HepG2 (cell line): ENCODE results near the gene PLCL2. TPM values are rescaled to one million over a fixed set of nuclear protein-coding genes. Genes with fewer than 3 reads are reported as not detected.

Experiments used
- ATAC-seq: fragments of 200-7000 bp; cut with Tn5 transposase; 3 replicates; pipeline ENCODE4 v1.9.1; 2020; ENCODE audit warnings: mild to moderate bottlenecking, moderate library complexity
- BruUV-seq: library from RNA; stranded (reverse); fragments of 400-500 nt; replicated peaks from 2 replicates; lab custom pipeline; 2021; lab: Mats Ljungman, UMichigan
- CTCF ChIA-PET: fragments of 300-600 bp; formaldehyde crosslinking; extraction: SDS; loops from one replicate; lab custom pipeline; 2021; ENCODE audit warnings: low total read pairs, inconsistent platforms, low intra/inter-chr PET ratio; lab: Yijun Ruan, JAX
- POLR2A ChIA-PET: fragments of 350-600 bp; sonication (Branson Sonifier 250); formaldehyde crosslinking; loops from one replicate; lab custom pipeline; 2020; ENCODE audit warnings: antibody characterized with exemption, inconsistent platforms; lab: Yijun Ruan, JAX
- DNase-seq: peaks from one replicate; pipeline ENCODE4 v3.0.0-alpha.2; 2015; ENCODE audit warnings: low spot score
- FAIRE-seq: peaks from 3 replicates; lab custom pipeline; 2011; peaks lifted over from hg19 to GRCh38; lab: Jason Lieb, UNC
- H2AFZ ChIP-seq: one replicate; pipeline ENCODE4 v1.6.1; 2011; ENCODE audit warnings: low read length, inconsistent platforms
- H3K27ac ChIP-seq: fragments of 300-600 bp; 3 replicates; pipeline ENCODE4 v1.8.0; 2011; ENCODE audit warnings: mixed run types, mild to moderate bottlenecking, mixed read lengths, low read length, inconsistent platforms; ENCODE audit not compliant: insufficient read depth; ENCODE audit errors: extremely low read length
- H3K27me3 ChIP-seq, 2 experiments: fragments of 200-600 bp in 1 of 2; 2 replicates in 1 of 2; 3 replicates in 1 of 2; pipeline versions ENCODE4 v1.6.0 to v1.8.0; 2011; ENCODE audit warnings: low read length in 2 of 2, mild to moderate bottlenecking in 2 of 2, moderate library complexity in 2 of 2, inconsistent platforms in 1 of 2; ENCODE audit not compliant: insufficient read depth in 2 of 2, control insufficient read depth in 1 of 2
- H3K36me3 ChIP-seq, 2 experiments: fragments of 200-600 bp in 1 of 2; replicated peaks in 1 of 2; 2 replicates in 1 of 2; 3 replicates in 1 of 2; pipeline versions ENCODE4 v1.5.1 to v1.8.0; 2011; ENCODE audit warnings: low read length in 2 of 2, inconsistent platforms in 1 of 2; ENCODE audit not compliant: insufficient read depth in 2 of 2, control insufficient read depth in 1 of 2
- H3K4me1 ChIP-seq: 2 replicates; pipeline ENCODE4 v1.5.1; 2012; ENCODE audit warnings: low read length, inconsistent platforms; ENCODE audit not compliant: insufficient read depth
- H3K4me2 ChIP-seq: 2 replicates; pipeline ENCODE4 v1.6.0; 2011; ENCODE audit warnings: low read depth, low read length, inconsistent platforms
- H3K4me3 ChIP-seq, 3 experiments: fragments of 200-600 bp in 1 of 3; sonication (generic), shearing (Covaris generic) in 1 of 3; replicated peaks in 1 of 3; 2 replicates each; pipeline ENCODE4 v1.5.1; 2011 to 2016; ENCODE audit warnings: low read length in 3 of 3, inconsistent platforms in 2 of 3, low read depth in 2 of 3, mild to moderate bottlenecking in 2 of 3, control low read depth in 1 of 3, mixed read lengths in 1 of 3; ENCODE audit not compliant: insufficient read depth in 1 of 3
- H3K79me2 ChIP-seq: one replicate; pipeline ENCODE4 v1.6.1; 2011; ENCODE audit warnings: low read length, inconsistent platforms; ENCODE audit not compliant: insufficient read depth
- H3K9ac ChIP-seq: 2 replicates; pipeline ENCODE4 v1.6.0; 2011; ENCODE audit warnings: mild to moderate bottlenecking, low read depth, low read length, inconsistent platforms; ENCODE audit not compliant: insufficient read depth
- H3K9me3 ChIP-seq: 2 replicates; pipeline ENCODE4 v1.5.1; 2012; ENCODE audit warnings: mild to moderate bottlenecking, low read length
- H4K20me1 ChIP-seq: 2 replicates; pipeline ENCODE4 v1.6.0; 2011; ENCODE audit warnings: inconsistent platforms, mild to moderate bottlenecking, low read length, moderate library complexity; ENCODE audit not compliant: insufficient read depth
- HMGXB3 ChIP-seq: sonication (generic); formaldehyde crosslinking; IDR thresholded peaks from 2 replicates; pipeline ENCODE4 v1.4.0; 2020; ENCODE audit warnings: missing genetic modification reagents, borderline replicate concordance
- MAFG ChIP-seq: sonication (generic); formaldehyde crosslinking; IDR thresholded peaks from 2 replicates; pipeline ENCODE4 v1.5.1; 2020; ENCODE audit warnings: mild to moderate bottlenecking, missing genetic modification reagents
- NBN ChIP-seq: fragments of 450-650 bp; conservative IDR thresholded peaks from 2 replicates; pipeline ENCODE4 v1.6.1; 2017
- NFATC3 ChIP-seq: sonication (generic); formaldehyde crosslinking; IDR thresholded peaks from 2 replicates; pipeline ENCODE4 v1.5.1; 2020; ENCODE audit warnings: mild to moderate bottlenecking, missing genetic modification reagents
- NR1H2 ChIP-seq: sonication (generic); formaldehyde crosslinking; IDR thresholded peaks from 2 replicates; pipeline ENCODE4 v1.8.1; 2022; ENCODE audit warnings: low read depth, missing genetic modification reagents, borderline replicate concordance
- PCBP2 ChIP-seq: fragments of 200-400 bp; formaldehyde crosslinking; optimal IDR thresholded peaks from 2 replicates; pipeline ENCODE3; 2018; ENCODE audit warnings: low read length, low read depth; ENCODE audit not compliant: poor library complexity, severe bottlenecking
- SNAPC2 ChIP-seq: sonication (generic); formaldehyde crosslinking; IDR thresholded peaks from 2 replicates; pipeline ENCODE4 v1.8.1; 2022; ENCODE audit warnings: mild to moderate bottlenecking, missing genetic modification reagents
- ZMAT3 ChIP-seq: sonication (generic); formaldehyde crosslinking; conservative IDR thresholded peaks from 2 replicates; pipeline ENCODE4 v1.7.0; 2021; ENCODE audit warnings: missing genetic modification reagents
- ZNF136 ChIP-seq: sonication (generic); formaldehyde crosslinking; IDR thresholded peaks from 2 replicates; pipeline ENCODE4 v1.8.1; 2022; ENCODE audit warnings: low read depth, mild to moderate bottlenecking, moderate library complexity, missing genetic modification reagents
- ZNF18 ChIP-seq: sonication (generic); formaldehyde crosslinking; IDR thresholded peaks from 2 replicates; pipeline ENCODE4 v1.8.0; 2022; ENCODE audit warnings: mild to moderate bottlenecking, missing genetic modification reagents; ENCODE audit not compliant: insufficient replicate concordance
- ZNF335 ChIP-seq: sonication (generic); formaldehyde crosslinking; IDR thresholded peaks from 2 replicates; pipeline ENCODE4 v1.4.0; 2020; ENCODE audit warnings: missing genetic modification reagents
- ZNF768 ChIP-seq: sonication (generic); formaldehyde crosslinking; IDR thresholded peaks from 2 replicates; pipeline ENCODE4 v1.4.0; 2020; ENCODE audit warnings: missing genetic modification reagents
- ZNF777 ChIP-seq: sonication (generic); formaldehyde crosslinking; IDR thresholded peaks from 2 replicates; pipeline ENCODE4 v1.4.0; 2020; ENCODE audit warnings: missing genetic modification reagents
- WGBS: methylation state at CpG from one replicate; pipeline ENCODE4 v1.1.6; 2017; ENCODE audit warnings: low lambda C conversion rate; 5-methylcytosine and 5-hydroxymethylcytosine counted together
- in situ Hi-C: cut with HindIII; loops from 2 replicates; pipeline ENCODE4 v1.10.0; 2017; ENCODE audit warnings: low pct_unique_long_range_greater_than_20kb; ENCODE audit not compliant: extremely low pct_ligation_motif_present
- intact Hi-C: fragments of 100-400 bp; cut with micrococcal nuclease; formaldehyde crosslinking; loops from one replicate; pipeline ENCODE4 v1.10.0; 2022; ENCODE audit not compliant: unreplicated experiment
- polyA plus RNA-seq, 8 experiments: library from polyadenylated mRNA; depleted of rRNA in 3 of 8; stranded (reverse) in 7 of 8; unstranded in 1 of 8; fragments of >200 nt; fragmentation: Illumina TruSeq in 4 of 8; extraction: Trizol in 4 of 8; gene quantifications; 2 replicates each; pipeline versions ENCODE4 v1.2.1 to v1.2.3, GENCODE V29; 2011 to 2016; ENCODE audit warnings: low read depth in 4 of 8, missing spikeins in 1 of 8, mixed read lengths in 1 of 8; ENCODE audit not compliant: insufficient read depth in 1 of 8
- total RNA-seq, 5 experiments: library from RNA; depleted of rRNA; stranded (reverse); fragments of >200 nt; fragmentation: Illumina TruSeq; extraction: Trizol; gene quantifications; 2 replicates each; pipeline ENCODE4 v1.2.3, GENCODE V29; 2016; ENCODE audit warnings: low read depth in 1 of 5
- TF ChIP-seq, protein P1 (sequence below): sonication (generic); formaldehyde crosslinking; IDR thresholded peaks from 2 replicates; pipeline ENCODE4 v1.4.0; 2020; ENCODE audit warnings: missing genetic modification reagents, borderline replicate concordance
- TF ChIP-seq, protein P2 (sequence below): sonication (generic); formaldehyde crosslinking; IDR thresholded peaks from 2 replicates; pipeline ENCODE4 v1.5.0; 2020; ENCODE audit warnings: mild to moderate bottlenecking, missing genetic modification reagents
- TF ChIP-seq, protein P3 (sequence below): sonication (generic); formaldehyde crosslinking; IDR thresholded peaks from 2 replicates; pipeline ENCODE4 v1.8.1; 2023; ENCODE audit warnings: mild to moderate bottlenecking, missing genetic modification reagents, borderline replicate concordance

Gene PLCL2
- total and polyA plus RNA-seq, 2 of the 13 experiments (the other 11 are each of a cell fraction or from before 2014, with no cell fraction given), result not detected

DNA sequence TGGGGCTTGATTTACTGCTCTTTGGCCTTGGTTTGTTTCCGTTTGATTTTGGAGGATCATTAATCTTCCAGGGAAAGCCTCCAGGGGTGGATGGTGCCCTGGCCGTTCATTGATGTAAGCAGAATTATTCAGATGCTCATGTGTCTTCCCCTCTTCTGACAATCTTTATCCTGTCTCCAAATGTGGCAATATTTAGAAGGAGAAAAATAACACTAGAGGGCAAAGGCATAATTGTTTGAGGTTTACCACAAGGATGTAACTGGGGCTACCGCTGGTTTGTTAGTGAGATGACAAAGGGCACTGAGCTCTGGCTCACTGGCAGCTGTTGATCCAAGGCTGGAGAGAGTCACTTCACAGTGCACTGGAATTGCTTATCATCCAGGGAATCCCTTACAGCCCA lies 18.2 kb upstream of the PLCL2 start:
- Histone ChIP-seq H3K36me3 (no peaks in the 10 kb centered on the region), H3K27ac (no peak overlapping the region), H3K9me3 (no peaks in the 10 kb centered on the region), H4K20me1 (no peaks in the 10 kb centered on the region), H2AFZ (no peak overlapping the region), H3K4me3 (no peak overlapping the region), H3K9ac (no peak overlapping the region), H3K27me3 (no peaks in the 10 kb centered on the region), H3K4me2 (no peak overlapping the region), H3K79me2 (no peaks in the 10 kb centered on the region), H3K4me1 (no peaks in the 10 kb centered on the region)
- ATAC-seq (no peak), DNase-seq (no peak), FAIRE-seq (no peak)
- ChIA-PET POLR2A (no interaction called here), CTCF (no interaction called here)
- TF ChIP-seq ZNF18 (CRISPR knock-in tag) (no peak), NR1H2 (no peak), SNAPC2 (no peak), NFATC3 (CRISPR knock-in tag) (no peak), ZNF136 (CRISPR knock-in tag) (no peak), ZMAT3 (CRISPR knock-in tag) (no peak), ZNF335 (no peak), NBN (no peak), MAFG (no peak), HMGXB3 (CRISPR knock-in tag) (no peak), ZNF768 (CRISPR knock-in tag) (no peak), ZNF777 (CRISPR knock-in tag) (no peak), PCBP2 (no peak)
- TF ChIP-seq, protein P1, sequence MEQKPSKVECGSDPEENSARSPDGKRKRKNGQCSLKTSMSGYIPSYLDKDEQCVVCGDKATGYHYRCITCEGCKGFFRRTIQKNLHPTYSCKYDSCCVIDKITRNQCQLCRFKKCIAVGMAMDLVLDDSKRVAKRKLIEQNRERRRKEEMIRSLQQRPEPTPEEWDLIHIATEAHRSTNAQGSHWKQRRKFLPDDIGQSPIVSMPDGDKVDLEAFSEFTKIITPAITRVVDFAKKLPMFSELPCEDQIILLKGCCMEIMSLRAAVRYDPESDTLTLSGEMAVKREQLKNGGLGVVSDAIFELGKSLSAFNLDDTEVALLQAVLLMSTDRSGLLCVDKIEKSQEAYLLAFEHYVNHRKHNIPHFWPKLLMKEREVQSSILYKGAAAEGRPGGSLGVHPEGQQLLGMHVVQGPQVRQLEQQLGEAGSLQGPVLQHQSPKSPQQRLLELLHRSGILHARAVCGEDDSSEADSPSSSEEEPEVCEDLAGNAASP (CRISPR knock-in tag), result no peak
- TF ChIP-seq, protein P2, sequence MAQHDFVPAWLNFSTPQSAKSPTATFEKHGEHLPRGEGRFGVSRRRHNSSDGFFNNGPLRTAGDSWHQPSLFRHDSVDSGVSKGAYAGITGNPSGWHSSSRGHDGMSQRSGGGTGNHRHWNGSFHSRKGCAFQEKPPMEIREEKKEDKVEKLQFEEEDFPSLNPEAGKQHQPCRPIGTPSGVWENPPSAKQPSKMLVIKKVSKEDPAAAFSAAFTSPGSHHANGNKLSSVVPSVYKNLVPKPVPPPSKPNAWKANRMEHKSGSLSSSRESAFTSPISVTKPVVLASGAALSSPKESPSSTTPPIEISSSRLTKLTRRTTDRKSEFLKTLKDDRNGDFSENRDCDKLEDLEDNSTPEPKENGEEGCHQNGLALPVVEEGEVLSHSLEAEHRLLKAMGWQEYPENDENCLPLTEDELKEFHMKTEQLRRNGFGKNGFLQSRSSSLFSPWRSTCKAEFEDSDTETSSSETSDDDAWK (CRISPR knock-in tag), result no peak
- TF ChIP-seq, protein P3, sequence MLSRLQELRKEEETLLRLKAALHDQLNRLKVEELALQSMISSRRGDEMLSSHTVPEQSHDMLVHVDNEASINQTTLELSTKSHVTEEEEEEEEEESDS (CRISPR knock-in tag), result no peak
- in situ Hi-C loops (no loop called here), intact Hi-C loops (no loop called here)
- 0% methylated on average over 3 of the region's 3 CpGs for WGBS
- no TSS peak for BruUV-seq
